Ramos (cell line): ENCODE measurements around the gene KIF4A.

Experiments used
- in situ Hi-C: fragments of 300-500 bp; cut with MboI; formaldehyde crosslinking; loops from one replicate; pipeline ENCODE4 v1.14.3; 2022; ENCODE audit warnings: low sequenced_read_pairs; ENCODE audit not compliant: unreplicated experiment

Gene KIF4A

DNA sequence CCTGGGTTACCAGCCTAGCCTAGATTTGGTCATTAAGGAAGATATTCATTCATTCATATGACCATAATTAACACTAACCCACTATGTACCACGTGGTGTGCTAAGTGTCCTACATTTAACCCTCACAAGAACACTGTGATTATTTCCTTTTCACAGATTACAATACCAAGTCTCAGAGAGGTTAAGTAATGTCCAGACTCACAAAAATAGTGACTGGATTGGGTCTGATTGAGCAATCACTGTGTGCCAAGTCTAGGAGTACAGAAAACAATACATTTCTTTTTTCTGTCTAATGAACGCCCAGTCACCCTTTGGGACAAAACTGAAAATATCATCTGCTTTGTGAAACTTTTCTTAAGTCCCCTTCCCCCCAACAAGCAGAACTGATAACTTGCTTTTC is 147.1 kb downstream of the KIF4A start:
- in situ Hi-C loops, result no loop called here

DNA sequence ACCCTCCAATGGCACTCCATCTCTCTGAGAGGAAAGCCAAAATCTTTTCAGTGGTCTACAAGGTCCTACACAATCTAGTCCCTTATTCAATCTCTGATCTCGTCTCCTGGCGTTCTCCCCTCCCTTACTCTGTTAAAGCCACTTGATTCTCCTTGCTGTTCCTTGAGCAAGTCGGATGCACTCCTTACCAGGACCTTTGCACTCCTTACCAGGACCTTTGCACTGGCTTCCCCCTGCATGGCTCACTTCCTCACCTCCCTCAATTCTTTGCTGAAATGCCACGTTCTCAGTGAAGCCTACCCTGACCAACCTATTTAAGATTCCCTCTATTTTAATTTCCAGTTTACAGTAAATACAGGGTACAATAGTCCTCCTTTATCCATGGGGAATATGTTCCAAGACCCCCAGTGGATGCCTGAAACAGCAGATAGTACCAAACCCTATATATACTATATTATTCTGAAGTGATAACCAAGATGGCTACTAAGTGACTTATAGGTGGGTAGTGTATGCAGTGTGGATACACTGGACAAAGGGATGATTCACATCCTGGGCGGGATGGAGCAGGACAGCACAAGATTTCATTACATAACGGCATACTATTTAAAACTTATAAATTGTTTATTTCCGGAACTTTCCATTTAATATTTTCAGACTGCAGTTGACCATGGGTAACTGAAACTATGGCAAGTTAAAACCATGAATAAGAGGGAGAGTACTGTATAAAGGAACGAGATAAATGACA is 148.2 kb downstream of the KIF4A start:
- in situ Hi-C loops, result no loop called here

DNA sequence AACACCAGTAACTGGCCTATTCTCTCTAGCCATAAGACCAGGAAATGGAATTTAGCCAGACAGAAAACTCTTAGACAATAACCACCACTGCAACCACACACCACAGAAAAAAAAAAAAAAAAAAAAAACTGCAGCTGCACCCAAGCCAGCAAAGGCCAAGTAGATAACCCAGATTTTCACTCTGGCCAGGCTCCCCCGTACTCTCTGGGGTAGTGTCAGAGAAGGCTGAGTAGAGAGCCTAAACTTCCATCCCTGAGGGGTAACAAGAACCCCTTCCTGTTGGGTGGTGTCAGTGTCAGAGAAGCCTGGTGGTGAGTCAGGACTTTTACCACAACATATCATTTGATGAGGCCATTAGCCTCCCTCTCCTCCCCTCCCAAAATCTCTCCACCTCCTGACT is 149.1 kb downstream of the KIF4A start:
- in situ Hi-C loops, result no loop called here

DNA sequence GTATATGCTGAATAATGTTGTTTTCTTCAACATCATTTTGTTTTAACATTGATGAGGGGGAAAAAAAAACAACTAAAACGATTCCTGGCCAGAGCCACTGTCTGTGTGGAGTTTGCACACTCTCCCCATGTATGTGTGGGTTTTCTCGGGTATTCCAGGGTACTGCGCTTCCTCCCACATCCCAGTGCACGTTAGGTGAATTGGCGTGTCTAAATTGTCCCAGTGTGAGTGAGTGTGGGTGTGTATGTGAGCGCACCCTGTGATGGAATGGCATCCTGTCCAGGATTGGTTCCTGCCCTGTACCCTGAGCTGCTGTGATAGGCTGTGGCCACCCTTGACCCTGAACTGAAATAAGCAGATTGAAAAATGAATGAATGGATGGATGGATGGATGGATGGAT is 152.3 kb downstream of the KIF4A start:
- in situ Hi-C loops, result no loop called here

DNA sequence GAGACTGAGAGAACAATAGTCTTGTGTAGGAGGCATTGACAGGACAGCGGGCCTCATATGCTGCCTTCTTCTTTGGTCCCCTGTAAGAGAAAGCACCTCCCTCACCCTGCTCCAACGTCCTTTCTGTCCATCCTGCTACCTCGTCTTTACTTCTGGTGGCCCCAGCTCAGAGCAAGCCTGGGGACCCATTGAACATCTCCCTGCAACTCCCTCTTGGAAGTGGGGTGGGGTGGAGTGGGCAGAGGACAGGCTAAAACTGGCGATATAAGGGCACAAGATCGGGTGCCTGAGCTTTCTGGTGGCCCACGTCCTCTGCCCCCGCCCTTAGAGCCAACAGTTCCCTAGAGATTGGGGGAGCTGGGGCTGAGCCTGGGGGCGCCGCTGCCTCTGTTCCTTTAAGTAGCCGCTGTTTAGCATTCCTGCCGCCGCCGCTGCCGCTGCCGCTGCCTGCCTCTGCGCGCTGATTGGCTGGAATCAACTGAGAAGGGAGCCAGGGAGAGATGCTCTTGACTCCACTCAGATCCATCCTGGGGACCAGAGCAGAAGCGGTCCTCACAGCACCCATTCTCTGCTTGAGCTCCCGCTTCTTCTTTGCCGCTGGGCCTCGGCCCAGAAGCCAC is 154.5 kb downstream of the KIF4A start, which contains the start of gene DLG3:
DLG3 (plus strand) TSS at position 510 of the 620 bp plus-strand sequence. CDS start 367 bp downstream, outside the sequence.
- in situ Hi-C loops, result no loop called here

DNA sequence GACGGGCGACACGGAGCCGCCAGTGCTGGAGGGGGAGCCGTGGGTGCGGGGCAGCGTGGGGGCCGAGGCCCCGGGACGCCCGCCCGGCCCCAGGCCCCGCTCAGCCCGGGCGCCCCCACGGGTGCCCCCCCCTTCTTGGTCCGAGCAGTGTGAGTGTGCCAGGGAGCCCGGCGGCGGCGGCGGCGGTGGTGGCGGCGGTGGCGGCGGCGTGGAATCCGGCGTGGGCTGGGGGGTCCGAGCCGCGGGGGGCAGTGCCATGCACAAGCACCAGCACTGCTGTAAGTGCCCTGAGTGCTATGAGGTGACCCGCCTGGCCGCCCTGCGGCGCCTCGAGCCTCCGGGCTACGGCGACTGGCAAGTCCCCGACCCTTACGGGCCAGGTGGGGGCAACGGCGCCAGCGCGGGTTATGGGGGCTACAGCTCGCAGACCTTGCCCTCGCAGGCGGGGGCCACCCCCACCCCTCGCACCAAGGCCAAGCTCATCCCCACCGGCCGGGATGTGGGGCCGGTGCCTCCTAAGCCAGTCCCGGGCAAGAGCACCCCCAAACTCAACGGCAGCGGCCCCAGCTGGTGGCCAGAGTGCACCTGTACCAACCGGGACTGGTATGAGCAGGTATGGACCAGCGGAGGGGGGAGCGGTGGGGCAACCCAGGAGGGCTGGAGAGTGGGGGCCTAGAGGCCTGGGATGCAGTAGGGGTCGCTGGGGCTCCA is 155.2 kb downstream of the KIF4A start:
- in situ Hi-C loops, result no loop called here

DNA sequence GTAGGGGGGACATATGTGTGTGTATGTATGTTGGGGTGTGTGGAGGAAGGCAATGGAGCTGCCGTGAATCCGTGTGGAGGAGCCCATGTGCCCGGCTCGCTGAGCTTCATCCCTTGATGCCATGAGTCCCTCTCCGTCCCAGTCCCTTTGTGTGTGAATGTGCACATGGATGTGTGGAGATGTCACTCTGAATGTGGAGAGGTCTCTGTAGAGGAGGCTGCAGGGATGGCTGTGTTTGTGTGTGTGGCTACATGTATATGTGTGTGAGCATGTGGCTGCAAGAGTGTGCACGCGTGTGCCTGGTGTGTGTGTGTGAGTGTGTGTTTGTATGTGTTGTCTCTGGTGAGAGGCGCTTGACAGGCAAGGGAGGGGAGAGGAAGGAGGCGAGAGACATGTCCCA is 156.0 kb downstream of the KIF4A start:
- in situ Hi-C loops, result no loop called here

DNA sequence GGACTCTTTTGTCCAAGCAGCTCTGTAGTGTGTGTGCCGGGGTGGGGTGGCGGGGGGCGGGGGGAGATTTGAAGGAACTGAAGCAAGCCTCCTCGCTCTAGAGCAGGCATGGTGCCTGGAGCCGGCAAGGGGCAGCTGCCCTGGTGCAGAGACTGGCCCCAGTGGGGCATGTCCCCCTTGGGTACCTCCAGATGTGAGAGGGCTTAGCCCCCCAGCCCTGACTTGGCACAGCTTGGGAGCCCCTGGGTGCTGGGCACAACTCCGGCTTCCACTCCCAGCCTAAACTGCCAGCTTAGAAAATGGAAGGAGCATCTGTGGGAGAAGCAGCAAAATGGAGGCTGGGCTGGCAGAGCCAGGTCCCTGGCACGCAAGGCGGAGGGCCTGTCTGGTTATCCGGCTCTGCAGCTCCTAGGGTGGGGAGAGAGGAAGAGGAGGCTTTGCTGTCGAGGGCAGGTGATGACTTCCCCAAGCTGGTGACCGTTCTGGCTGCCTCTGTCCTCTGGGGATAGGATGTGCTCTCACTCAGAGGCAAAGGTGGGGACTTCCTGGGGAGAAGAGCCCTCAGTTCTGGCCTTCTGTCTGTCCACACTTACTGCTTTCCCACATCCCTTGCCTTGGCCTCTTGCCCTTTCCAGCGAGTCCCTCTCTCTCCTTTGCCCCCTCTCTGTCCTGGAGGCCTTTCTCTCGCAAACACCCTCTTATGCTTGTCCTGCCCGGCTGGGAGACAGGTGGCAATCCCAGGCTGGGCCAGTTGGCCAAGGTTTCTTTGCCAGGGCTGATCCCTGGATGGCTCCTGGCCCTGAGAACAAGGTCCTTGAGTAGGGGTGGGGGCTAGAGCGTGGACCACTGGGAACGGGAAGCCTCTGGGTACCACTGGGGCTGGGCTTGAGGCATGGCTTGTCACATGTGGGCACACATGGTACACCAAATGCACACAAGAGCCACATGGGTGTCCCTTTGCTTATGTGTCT is 156.8 kb downstream of the KIF4A start:
- in situ Hi-C loops, result no loop called here

DNA sequence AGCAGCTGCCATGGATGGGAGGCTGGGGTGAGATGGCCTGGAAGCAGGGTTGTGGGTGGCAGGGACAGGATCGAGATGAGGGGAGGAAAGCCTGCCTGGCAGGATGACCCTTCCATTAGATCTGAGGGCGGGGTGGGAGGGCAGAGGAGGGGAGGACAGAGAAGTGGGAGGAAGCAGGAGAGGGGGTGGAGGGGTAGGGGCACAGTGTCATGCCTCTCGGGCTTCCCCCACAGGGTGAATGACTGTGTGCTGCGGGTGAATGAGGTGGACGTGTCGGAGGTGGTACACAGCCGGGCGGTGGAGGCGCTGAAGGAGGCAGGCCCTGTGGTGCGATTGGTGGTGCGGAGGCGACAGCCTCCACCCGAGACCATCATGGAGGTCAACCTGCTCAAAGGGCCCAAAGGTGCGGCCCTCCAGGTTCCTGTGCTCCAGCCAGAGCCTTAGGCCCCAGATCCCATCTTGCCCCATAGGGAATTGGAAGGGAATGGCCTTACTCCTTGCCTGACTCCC is 159.6 kb downstream of the KIF4A start:
- in situ Hi-C loops, result no loop called here

DNA sequence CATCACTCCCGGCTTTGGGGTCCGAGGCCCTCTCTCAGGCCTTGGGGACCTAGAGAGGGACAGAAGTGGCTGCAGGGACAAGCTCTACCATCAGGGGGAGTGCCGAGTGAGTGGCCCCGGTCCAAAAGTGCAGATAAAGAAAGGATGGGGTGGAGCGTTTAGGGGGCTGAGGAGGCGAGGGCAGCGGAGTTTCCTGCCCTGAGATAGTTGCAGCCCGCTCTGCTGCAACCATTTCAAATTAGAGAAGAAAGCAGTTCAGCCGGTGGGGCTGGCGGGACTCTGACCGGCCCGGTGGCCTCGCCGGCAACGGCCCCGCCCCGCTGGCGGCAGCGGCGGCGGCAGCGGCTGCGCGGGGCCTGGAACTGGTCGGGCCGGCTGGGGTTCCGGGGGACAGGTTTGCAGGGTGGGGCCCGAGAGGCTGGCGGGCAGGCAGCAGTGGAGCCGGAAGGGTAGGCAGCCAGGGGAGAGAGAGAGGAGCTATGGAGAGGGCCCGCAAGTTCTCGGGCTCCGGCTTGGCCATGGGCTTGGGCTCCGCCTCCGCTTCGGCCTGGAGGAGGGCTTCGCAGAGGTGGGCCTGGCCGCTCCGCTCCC is 162.3 kb downstream of the KIF4A start:
- in situ Hi-C loops, result loop anchor here (25.0 kb wide), 2 partner anchors 485 to 735 kb away; partner anchors contain the start of gene SLC7A3

DNA sequence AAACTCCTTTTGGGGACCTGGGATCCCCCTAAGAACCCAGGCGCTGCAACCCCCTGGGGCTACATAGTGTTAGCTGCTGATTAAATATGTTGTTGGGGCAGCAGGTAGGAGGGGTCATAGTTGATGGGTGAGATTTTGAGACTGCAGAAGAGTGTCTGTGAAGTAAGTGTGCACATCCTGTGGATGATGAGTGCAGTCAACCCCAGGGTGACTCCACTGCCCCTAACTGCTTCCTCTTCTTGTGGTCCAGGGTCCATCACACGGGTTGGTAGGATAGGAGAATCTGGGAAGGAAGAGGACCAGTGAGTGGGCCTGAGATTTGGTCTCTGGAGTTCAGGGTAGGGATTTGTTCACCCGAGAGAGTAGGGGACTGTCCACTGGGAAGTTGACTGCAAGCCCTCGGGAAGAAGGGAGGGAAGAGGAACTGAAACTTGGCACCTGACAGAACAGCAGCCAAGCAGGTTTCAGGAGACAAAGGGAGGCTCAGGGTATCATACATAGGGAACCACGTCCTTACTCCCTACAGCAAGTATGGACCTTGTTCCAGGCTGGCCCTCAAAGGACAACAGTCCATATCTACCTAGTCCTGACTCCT is 163.2 kb downstream of the KIF4A start:
- in situ Hi-C loops, result loop anchor here (25.0 kb wide), 2 partner anchors 484 to 734 kb away; partner anchors contain the start of gene SLC7A3

DNA sequence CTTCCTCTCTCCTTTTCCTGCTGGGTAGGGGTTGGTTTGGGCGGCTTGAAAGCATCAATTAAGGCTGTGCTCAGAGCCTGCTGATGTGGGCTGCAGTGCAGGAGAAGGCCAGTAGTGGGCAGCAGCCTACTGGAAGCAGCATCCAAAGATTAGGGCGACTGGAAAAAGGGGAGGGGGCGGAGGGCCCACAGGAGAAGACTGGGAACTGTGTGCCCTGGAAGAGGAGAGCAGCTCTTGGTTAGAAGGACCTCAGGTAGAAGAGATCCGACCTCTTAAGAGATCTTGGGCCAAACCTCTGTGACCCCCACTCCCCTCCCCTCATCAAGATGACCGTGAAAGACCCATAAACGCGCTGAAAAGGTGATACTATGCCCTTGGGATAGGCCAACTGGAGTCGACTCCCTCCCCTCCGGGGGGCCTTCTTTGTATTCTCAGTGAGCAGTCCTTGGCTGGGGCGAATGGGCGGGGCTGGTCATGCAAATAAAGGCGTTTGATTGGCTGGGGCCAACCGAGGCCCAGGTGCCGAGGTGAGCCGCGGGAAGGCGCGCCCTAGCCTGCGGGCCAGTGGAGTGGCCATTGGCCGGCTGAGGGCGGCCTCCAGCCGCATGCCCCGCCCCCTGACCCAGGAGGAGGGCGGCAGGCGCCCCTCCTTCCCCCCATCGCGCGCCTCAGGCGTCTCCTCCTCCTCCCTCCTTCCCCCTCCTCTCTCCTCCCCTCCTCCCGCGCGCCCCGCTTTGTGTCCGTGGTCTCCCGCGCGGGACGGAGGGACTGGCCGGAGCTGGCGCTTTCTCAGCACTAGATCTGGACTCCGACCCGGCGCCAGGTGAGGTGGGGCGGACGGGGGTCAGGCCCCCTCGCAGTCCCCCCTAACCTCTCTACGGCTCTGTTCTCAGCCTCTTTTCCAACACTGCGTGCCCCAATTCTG is 164.8 kb downstream of the KIF4A start:
- in situ Hi-C loops, result loop anchor here (25.0 kb wide), 2 partner anchors 483 to 733 kb away; partner anchors contain the start of gene SLC7A3

DNA sequence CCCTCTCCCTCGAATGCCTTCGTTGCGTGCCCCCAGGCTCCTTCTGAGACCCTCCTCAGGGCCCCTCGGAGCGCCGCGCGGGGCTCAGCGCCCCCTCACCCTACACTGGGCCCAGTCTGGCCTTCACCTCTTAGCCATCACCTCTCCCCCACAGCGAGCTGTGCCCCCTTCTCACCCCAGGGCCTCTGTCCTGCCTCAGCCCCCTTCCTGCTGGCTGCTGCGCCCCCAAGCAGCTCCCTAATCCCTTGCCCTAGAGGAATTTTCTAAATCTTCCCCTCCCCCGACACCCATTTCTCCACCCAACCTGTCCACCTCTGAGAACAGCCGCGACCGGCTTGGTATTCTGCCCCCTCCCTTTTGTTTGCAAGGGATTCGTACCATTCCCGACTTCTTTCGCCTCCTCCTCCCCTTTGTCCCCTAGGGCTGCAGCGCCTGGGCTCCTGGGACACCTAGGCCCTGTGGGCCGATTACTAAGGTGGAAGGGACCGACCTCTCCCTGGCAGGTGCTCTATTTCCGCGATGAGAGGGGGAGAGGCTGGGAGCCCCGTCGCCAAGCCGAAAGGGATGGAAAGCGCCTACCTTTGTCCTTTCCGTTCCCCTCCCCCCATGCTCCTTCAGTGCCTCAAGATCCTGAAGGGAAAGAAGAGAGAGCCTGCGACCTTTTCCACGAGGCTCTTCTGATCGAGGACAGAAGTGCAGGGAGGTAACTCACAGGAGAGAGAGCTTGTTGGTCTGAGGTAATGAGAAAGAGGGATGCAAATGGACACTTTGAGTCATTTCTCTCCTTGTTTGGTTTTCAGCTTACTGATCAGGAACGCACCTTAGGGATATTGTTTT is 165.7 kb downstream of the KIF4A start:
- in situ Hi-C loops, result loop anchor here (25.0 kb wide), 2 partner anchors 482 to 732 kb away; partner anchors contain the start of gene SLC7A3

DNA sequence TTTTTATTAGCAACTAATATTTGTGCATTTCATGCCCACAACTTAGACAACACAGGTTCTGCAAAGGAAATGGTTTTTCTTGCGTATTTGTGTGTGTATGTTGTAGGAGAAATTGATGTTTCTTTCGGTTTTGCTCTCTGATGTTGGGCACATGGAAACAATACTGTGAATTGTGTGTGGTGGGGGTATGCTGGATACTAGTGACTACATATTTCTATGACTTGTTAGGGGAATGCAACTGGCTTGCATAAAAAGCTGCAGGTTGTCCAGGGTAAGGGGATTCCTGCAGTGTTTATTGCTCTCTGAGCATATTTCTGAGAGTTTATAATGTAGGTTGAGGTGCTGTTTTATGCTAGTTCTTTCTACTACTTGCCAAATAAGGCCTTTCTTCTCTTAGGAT is 166.4 kb downstream of the KIF4A start:
- in situ Hi-C loops, result loop anchor here (25.0 kb wide), 2 partner anchors 481 to 731 kb away; partner anchors contain the start of gene SLC7A3

DNA sequence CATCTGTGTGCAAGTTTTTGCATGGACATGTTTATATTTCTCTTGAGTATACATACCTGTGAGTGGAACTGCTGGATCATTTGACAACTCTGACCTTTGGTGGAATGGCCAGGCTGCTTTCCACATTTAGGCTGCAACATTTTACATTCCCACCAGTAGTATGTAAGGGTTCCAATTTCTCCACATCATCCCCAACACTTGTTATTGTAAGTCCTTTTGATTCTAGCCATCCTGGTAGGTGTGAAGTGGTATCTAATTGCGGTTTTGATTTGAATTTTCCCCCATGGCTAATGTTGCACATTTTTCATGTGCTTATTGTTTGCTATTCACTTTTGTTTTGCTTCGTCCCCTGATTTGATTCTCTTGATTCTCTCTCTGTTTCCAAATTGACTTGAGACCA is 171.1 kb downstream of the KIF4A start:
- in situ Hi-C loops, result loop anchor here (25.0 kb wide), 2 partner anchors 476 to 726 kb away; partner anchors contain the start of gene SLC7A3

DNA sequence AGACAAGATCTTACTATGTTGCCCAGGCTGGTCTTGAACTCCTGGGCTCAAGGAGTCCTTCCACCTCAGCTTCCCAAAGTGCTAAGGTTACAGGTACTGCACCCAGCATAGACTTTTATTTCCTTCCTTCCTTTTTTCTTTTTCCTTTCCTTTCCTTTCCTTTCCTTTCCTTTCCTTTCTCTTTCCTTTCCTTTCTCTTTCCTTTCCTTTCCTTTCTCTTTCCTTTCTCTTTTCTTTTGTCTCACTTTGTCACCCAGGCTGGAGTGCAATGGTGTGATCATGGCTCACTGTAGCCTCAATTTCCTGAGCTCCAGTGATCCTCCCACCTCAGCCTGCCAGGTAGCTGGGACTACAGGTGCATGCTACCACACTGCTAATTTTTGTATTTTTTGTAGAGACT is 174.1 kb downstream of the KIF4A start:
- in situ Hi-C loops, result loop anchor here (25.0 kb wide), 2 partner anchors 473 to 723 kb away; partner anchors contain the start of gene SLC7A3

DNA sequence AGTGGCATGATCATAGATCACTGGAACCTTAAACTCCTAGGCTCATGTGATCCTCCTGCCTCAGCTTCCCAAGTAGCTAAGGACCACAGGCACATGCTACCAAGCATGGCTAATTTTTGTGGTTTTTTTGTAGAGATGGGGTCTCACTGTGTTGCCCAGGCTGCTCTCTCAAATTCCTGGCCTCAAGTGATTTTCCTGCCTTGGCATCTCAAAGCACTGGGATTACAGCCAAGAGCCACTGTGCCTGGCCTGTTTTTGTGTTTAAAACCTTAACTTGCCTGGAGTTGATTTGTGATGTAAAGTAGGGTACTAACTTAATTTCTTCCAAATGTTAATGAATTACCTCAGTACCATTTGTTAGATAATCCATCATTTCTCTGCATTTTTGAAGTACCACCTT is 177.1 kb downstream of the KIF4A start:
- in situ Hi-C loops, result loop anchor here (25.0 kb wide), 2 partner anchors 470 to 720 kb away; partner anchors contain the start of gene SLC7A3
